H7 (cell line): ENCODE data around the gene LRP1-AS. TPM values are rescaled to one million over a fixed set of nuclear protein-coding genes. Genes with fewer than 3 reads are reported as not detected.

Source experiments
- DNase-seq: peaks from one replicate; pipeline ENCODE4 v3.0.0; 2012
- H3K27me3 ChIP-seq: 2 replicates; pipeline ENCODE4 v1.6.0; 2011; ENCODE audit warnings: mild to moderate bottlenecking, low read length; ENCODE audit not compliant: control insufficient read depth, insufficient read depth
- H3K36me3 ChIP-seq: replicated peaks from 2 replicates; pipeline ENCODE4 v1.5.1; 2011; ENCODE audit warnings: low read length; ENCODE audit not compliant: control insufficient read depth, insufficient read depth
- H3K4me3 ChIP-seq: 2 replicates; pipeline ENCODE4 v1.5.1; 2011; ENCODE audit warnings: low read depth, mild to moderate bottlenecking, control low read depth, low read length, moderate library complexity; ENCODE audit not compliant: insufficient read depth
- total RNA-seq: library from RNA; depleted of rRNA; stranded (reverse); fragments of >200 nt; shearing (Covaris generic); gene quantifications from 2 replicates; pipeline ENCODE4 v1.2.3, GENCODE V29; 2014

Gene LRP1-AS
- total RNA-seq, 1 experiment from 2014 or later = not detected

DNA sequence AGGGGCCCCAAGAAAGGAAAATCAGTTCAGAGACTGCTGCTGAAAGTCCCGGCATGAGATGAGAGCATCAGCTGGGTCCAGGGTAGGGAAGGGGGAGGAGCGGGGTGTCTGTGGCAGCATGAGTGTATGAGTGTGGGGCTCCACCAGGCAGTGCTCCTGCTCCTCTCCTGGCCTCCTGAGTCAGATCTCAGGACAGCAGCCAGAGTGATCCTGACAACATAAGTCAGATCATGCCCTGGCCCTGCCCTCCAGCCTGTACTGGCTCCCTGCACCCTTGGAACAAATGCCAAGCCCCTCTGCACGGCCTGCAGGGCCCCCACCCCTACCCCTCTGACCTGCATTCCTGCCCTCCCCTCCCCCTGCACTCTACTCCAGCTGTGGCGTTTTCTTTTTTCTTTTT is 24.2 kb upstream of the LRP1-AS start:
- Histone ChIP-seq H3K4me3 (no peak overlapping the region), H3K36me3 (peaks cover 44% of the 10 kb centered on the region), H3K27me3 (no peaks in the 10 kb centered on the region)
- no peak for DNase-seq

GRCh38 chr12:57170927-57171326 is 23.5 kb upstream of the LRP1-AS start:
- peaks cover 41% of the 10 kb centered on the region for H3K36me3 ChIP-seq
- no peaks in the 10 kb centered on the region for H3K27me3 ChIP-seq
- no peak overlapping the region for H3K4me3 ChIP-seq
- DNase-seq = no peak

GRCh38 chr12:57170408-57170807 is 23.0 kb upstream of the LRP1-AS start:
- Histone ChIP-seq H3K27me3 (no peaks in the 10 kb centered on the region), H3K36me3 (peaks cover 45% of the 10 kb centered on the region), H3K4me3 (no peak overlapping the region)
- DNase-seq = no peak

GRCh38 chr12:57169969-57170368 is 22.6 kb upstream of the LRP1-AS start:
- no peak for DNase-seq
- no peaks in the 10 kb centered on the region for H3K27me3 ChIP-seq
- no peak overlapping the region for H3K4me3 ChIP-seq
- H3K36me3 ChIP-seq = peaks cover 47% of the 10 kb centered on the region

DNA sequence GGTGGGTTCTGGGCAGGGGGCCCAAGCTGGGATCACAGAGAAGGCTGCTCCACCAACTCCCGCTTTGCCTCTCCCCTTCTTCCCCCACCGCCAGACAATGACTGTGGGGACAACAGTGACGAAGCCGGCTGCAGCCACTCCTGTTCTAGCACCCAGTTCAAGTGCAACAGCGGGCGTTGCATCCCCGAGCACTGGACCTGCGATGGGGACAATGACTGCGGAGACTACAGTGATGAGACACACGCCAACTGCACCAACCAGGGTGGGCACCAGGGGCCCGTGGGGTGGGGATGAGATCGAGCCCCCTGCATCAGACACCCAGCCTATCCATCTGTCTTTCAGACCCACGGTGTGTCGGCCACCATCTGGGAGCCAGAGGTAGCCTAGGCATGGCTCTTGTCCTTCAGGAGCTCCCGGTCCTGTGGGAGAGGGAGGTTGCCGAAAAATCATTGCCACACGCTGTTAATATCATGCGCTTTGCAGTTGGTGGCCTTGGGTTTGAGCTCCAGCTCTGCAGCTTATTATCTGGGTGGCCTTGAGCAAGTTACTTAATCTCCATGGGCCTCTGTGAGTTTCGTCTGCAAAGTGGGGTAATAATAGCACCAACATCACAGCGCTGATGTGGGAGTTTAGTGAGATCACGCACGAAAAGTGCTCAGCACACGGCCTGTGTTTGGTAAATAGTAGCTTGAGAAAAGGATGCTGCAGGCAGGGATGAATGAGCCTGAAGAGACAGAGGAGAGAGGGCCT is 21.8 kb upstream of the LRP1-AS start:
- Histone ChIP-seq H3K36me3 (peaks cover 51% of the 10 kb centered on the region), H3K27me3 (no peaks in the 10 kb centered on the region), H3K4me3 (no peak overlapping the region)
- no peak for DNase-seq

DNA sequence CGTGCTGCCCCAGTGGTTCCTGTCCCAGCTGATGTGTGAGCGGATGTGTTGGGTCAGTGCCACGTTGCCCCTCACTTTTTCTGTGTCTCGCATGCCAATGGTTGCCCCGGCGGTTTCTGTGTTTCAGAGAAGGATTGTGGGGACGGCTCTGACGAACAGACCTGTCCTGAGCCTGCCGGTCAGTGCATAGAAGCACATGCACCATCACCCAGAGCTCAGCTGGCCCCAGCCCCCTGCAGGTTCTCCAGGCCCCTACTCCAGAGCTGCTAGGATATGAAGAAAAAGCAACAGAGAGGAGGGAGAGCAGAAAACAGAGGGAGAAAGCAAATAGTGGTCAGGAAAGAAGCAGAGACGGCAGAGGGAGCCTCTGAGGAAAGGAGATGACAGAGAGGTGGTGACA is 20.6 kb upstream of the LRP1-AS start:
- Histone ChIP-seq H3K27me3 (no peaks in the 10 kb centered on the region), H3K36me3 (peaks cover 42% of the 10 kb centered on the region), H3K4me3 (no peak overlapping the region)
- DNase-seq = no peak

DNA sequence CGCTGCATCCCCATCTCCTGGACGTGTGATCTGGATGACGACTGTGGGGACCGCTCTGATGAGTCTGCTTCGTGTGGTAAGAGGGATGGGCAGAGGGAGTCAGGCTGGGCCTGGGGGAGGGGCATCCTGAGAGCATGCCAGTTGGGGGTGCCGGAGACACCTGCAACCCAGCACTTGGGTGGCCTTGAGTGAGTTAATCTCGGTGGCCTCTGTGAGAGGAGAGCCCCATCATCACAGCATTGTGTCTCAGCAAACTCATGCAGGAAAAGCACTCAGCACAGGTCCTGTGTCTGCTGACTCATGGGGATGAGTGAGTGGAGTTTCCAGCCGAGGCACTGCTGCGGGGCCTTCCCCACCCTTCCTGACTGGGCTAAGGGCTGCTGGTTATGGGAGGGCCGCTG is 19.6 kb upstream of the LRP1-AS start:
- Histone ChIP-seq H3K36me3 (peaks cover 44% of the 10 kb centered on the region), H3K27me3 (no peaks in the 10 kb centered on the region), H3K4me3 (no peak overlapping the region)
- DNase-seq = no peak

GRCh38 chr12:57165741-57166140 is 18.3 kb upstream of the LRP1-AS start:
- no peak for DNase-seq
- Histone ChIP-seq H3K4me3 (no peak overlapping the region), H3K36me3 (peaks cover 56% of the 10 kb centered on the region), H3K27me3 (no peaks in the 10 kb centered on the region)

GRCh38 chr12:57164966-57165625 is 17.7 kb upstream of the LRP1-AS start:
- peaks cover 60% of the 10 kb centered on the region for H3K36me3 ChIP-seq
- H3K27me3 ChIP-seq = no peaks in the 10 kb centered on the region
- DNase-seq = no peak
- H3K4me3 ChIP-seq = no peak overlapping the region

- no peak for DNase-seq
- Histone ChIP-seq H3K4me3 (no peak overlapping the region), H3K36me3 (peaks cover 61% of the 10 kb centered on the region), H3K27me3 (no peaks in the 10 kb centered on the region)
Observed at GRCh38 chr12:57164454-57164853, 17.0 kb upstream of the LRP1-AS start.

DNA sequence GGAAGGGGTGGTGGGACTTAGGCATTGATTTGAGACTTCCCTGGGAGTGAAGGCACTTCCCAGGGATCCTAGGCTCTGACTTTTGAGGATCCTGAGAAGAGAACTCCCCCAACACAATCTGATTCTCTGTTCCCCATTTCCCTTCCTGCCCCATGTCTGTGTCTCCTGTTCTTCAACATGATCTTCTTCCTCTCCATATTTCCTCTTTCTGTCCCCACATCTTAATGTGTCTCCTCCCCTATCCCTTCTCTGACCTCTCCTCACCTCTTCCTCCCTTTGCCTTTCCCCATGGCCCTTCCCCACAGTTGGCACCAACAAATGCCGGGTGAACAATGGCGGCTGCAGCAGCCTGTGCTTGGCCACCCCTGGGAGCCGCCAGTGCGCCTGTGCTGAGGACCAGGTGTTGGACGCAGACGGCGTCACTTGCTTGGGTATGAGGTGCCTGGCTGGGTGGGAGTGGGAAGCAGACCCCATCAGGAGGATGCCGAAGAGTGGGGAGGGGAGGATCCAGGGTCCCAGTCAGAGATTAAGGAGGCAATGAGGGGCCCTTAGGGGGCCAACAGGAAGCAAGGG is 15.2 kb upstream of the LRP1-AS start:
- H3K27me3 ChIP-seq = no peaks in the 10 kb centered on the region
- DNase-seq = no peak
- peaks cover 66% of the 10 kb centered on the region for H3K36me3 ChIP-seq
- H3K4me3 ChIP-seq = no peak overlapping the region

- Histone ChIP-seq H3K4me3 (no peak overlapping the region), H3K36me3 (peaks cover 61% of the 10 kb centered on the region), H3K27me3 (no peaks in the 10 kb centered on the region)
- no peak for DNase-seq
Observed at GRCh38 chr12:57161491-57161890, 14.1 kb upstream of the LRP1-AS start.

DNA sequence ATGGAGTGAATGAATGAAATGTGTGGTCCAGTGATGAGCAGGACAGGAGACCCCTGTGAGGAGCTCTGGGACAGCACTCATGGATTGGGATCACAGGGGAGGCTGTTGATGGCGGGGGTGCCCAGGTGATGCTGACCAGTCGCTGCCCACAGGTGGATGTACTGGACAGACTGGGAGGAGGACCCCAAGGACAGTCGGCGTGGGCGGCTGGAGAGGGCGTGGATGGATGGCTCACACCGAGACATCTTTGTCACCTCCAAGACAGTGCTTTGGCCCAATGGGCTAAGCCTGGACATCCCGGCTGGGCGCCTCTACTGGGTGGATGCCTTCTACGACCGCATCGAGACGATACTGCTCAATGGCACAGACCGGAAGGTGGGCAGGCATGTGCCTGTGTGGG is 13.3 kb upstream of the LRP1-AS start:
- DNase-seq = no peak
- Histone ChIP-seq H3K4me3 (no peak overlapping the region), H3K27me3 (no peaks in the 10 kb centered on the region), H3K36me3 (peaks cover 63% of the 10 kb centered on the region)

- peaks cover 65% of the 10 kb centered on the region for H3K36me3 ChIP-seq
- no peak for DNase-seq
Observed at GRCh38 chr12:57160040-57160439, 12.6 kb upstream of the LRP1-AS start.

DNA sequence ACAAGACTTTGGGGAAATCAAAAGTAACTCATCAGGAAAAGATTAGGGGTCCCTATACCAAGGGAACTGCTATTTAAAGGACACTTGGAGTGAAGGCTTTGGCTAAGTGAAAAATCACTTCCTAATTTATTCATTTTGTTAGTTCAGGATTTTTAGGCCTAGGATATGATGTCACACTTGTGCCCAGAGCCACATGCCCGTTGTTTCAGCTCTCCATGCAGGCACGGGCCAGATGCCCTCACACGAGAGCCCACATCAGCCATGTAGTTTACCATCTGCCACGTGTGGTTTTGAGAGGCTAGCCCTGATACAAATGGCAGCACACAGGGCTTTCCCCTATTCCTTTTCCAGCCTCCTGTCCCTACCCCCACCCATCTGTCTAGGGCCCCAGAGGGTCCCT is 11.9 kb upstream of the LRP1-AS start:
- Histone ChIP-seq H3K4me3 (no peak overlapping the region), H3K27me3 (no peaks in the 10 kb centered on the region), H3K36me3 (peaks cover 63% of the 10 kb centered on the region)
- DNase-seq = no peak

More at GRCh38 chr12:57160040-57160439, 12.6 kb upstream of the LRP1-AS start:
- Histone ChIP-seq H3K27me3 (no peaks in the 10 kb centered on the region), H3K4me3 (no peak overlapping the region)
